ENCODE measurements around the gene MAGI1.

- TF ChIP-seq CTCF (IDR thresholded peaks at IDR 0.05), result no peak
- TF ChIP-seq POLR2A (IDR thresholded peaks at IDR 0.05), result no peak
Measured at GRCh38 chr3:66010739-66011655, 27.7 kb downstream of the MAGI1 start.
